GM12873 (cell line): ENCODE results near the gene CTNNA2.

Experiments used
- CTCF ChIP-seq: IDR thresholded peaks from 2 replicates; pipeline ENCODE4 v1.5.1; 2012; ENCODE audit warnings: low read depth, mild to moderate bottlenecking, moderate library complexity, low read length, control low read depth; ENCODE audit not compliant: insufficient read depth; ENCODE audit errors: missing control alignments

The CTNNA2 gene

DNA sequence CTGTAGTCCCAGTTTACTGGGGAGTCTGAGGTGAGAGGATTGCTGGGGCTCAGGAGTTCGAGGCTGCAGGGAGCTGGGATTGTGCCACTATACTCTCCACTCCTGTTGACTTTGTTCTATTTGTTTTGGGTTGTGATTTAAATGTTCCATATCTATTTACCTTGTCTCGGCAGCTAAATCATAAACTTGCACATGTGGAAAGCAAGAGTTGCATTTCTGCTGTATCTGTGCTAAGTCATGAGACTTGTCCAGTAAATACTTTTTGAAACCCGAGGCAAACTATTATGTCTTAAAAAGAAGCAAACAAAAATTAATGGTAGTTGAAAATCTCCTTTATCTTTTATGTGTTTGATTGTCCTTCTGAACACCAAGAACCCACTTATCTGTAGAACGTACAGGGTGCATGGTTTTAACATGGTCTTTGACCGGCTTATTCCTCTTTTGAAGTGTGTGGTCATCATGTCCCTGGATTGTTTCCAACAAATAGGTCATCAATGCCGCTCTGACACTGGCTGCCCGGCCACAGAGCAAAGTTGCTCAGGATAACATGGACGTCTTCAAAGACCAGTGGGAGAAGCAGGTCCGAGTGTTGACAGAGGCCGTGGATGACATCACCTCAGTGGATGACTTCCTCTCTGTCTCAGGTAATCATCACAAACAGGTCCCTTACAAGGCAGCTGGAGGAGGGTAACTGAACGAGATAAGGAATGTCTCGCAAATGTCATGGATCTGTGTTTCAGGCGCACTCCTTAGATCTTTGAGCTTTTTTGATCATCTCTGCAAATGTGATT is 1032.8 kb downstream of the CTNNA2 start:
- no peak for TF ChIP-seq CTCF

- TF ChIP-seq CTCF, result no peak
These were observed 1033.9 kb downstream of the CTNNA2 start for GRCh38 chr2:80546766-80547165.

DNA sequence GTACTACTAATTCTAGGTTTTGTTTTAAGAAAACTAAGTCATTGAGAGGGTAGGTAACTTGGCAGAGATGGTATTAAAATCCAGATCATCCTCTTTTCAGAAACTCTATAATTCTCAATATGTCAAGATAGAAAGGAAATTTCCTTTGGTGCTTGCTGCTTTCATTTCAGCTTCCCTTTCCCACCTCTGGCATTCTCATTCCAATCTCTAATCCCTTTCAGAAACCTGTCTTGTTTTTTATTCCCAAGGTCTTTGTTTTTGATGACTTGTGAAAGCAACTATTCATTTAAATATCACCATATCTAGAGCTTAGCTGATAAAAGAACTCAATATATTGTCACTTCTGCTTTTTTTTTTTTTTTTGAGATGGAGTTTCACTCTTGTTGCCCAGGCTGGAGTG is 1034.5 kb downstream of the CTNNA2 start:
- TF ChIP-seq CTCF, result no peak

DNA sequence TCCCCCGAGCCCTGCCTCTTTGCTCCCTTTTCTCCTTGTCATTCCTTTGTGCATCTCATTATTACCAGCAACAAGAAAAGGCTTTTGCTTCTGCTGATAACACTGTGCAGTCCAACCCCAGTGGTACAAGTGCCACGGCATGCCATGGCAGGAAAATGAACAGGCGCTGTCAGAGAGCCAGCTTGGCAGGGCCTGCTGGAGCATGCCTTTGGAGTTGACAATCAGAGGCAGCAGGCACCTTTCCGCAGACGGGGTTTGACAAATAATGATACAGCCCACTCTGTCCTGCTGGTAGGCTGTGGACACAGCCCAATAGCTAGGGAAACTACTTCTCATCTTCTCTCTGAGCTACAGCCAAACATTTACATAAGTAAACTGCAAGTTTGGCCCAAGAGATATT is 1035.6 kb downstream of the CTNNA2 start:
- TF ChIP-seq CTCF, result no peak

- no peak for TF ChIP-seq CTCF
These were observed 1037.0 kb downstream of the CTNNA2 start for GRCh38 chr2:80549901-80550300.

DNA sequence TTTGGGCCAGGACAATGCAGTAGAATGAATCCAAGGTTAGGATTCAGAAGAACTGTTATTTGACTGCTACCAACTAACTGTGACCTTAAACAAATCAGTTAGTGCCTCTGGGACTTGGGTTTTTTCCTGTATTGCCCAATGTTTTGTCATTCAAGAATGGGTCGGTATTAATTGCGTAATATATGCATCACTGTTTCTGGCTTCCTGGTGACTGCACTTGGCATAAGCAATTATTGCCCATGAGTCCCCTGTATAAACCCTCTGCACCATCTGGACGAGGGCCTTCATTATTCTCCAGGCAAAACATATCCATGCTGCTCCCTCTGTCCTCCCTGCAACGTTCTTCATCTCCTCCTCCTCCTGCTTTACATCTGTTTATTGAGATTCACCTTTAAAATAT is 1047.5 kb downstream of the CTNNA2 start:
- no peak for TF ChIP-seq CTCF

DNA sequence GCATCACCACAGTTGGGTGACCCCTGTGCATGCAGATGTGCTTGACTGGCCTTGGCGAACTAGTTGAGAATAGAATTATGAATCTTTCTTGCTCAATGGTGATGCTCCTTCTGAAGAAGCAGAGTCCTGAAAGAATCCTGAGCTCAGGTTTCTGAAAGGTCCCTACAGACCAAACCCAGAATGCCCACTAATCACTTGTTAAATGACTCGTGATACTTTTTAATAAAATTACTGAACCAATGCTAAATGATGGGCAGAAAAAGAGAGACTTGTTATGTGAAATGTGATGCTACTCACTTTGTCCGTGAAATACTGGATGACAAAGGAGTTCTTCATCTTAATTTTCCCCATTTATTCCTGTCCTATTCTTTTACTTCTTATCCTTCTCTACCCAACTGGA is 1055.2 kb downstream of the CTNNA2 start:
- TF ChIP-seq CTCF, result no peak

- TF ChIP-seq CTCF, result no peak
These were observed 1060.3 kb downstream of the CTNNA2 start for GRCh38 chr2:80573167-80573566.
